PC-9 (cell line): ENCODE data around the gene SUSD1. TPM values are rescaled to one million over a fixed set of nuclear protein-coding genes. Genes with fewer than 3 reads are reported as not detected.

Source experiments
- BruUV-seq: library from RNA; stranded (reverse); fragments of 400-500 nt; replicated peaks from 2 replicates; lab custom pipeline; 2021; lab: Mats Ljungman, UMichigan
- CTCF ChIA-PET: fragments of 300-600 bp; sonication (Branson Sonifier 250); formaldehyde crosslinking; loops from one replicate; lab custom pipeline; 2022; ENCODE audit warnings: antibody characterized with exemption; lab: Charles Lee
- POLR2A ChIA-PET: fragments of 300-600 bp; sonication (Branson Sonifier 250); formaldehyde crosslinking; loops from one replicate; lab custom pipeline; 2022; ENCODE audit warnings: antibody characterized with exemption; ENCODE audit not compliant: unreplicated experiment; lab: Charles Lee
- DNase-seq, 2 experiments: peaks; one replicate each; pipeline versions ENCODE4 v3.0.0 to v3.0.0-alpha.2; 2015 to 2022; ENCODE audit warnings: mixed read lengths in 1 of 2
- H2AFZ ChIP-seq: fragments of 200-600 bp; sonication (generic); 2 replicates; pipeline ENCODE4 v1.8.1; 2017; ENCODE audit warnings: antibody characterized with exemption
- H3F3A ChIP-seq: fragments of 200-600 bp; sonication (generic); 2 replicates; pipeline ENCODE4 v1.8.1; 2017; ENCODE audit warnings: antibody characterized with exemption, mild to moderate bottlenecking, low read depth; ENCODE audit not compliant: insufficient read depth
- H3K27ac ChIP-seq: fragments of 200-600 bp; sonication (generic); 2 replicates; pipeline ENCODE4 v1.6.1; 2016; ENCODE audit warnings: mixed run types
- H3K27me3 ChIP-seq: fragments of 200-600 bp; sonication (generic); 2 replicates; pipeline ENCODE4 v1.6.1; 2016; ENCODE audit warnings: low read depth, mixed run types; ENCODE audit not compliant: insufficient read depth
- H3K36me3 ChIP-seq: fragments of 200-600 bp; sonication (generic); 2 replicates; pipeline ENCODE4 v1.6.1; 2016; ENCODE audit warnings: low read depth, mixed run types
- H3K4me1 ChIP-seq: fragments of 200-600 bp; sonication (generic); replicated peaks from 2 replicates; pipeline ENCODE4 v1.6.1; 2016; ENCODE audit warnings: mixed run types; ENCODE audit not compliant: insufficient read depth
- H3K4me2 ChIP-seq: fragments of 200-600 bp; sonication (generic); 2 replicates; pipeline ENCODE4 v1.6.1; 2017; ENCODE audit warnings: mixed run types
- H3K4me3 ChIP-seq: fragments of 200-600 bp; sonication (generic); 2 replicates; pipeline ENCODE4 v1.6.1; 2016; ENCODE audit warnings: mixed run types
- H3K79me2 ChIP-seq: fragments of 200-600 bp; sonication (generic); 2 replicates; pipeline ENCODE4 v1.6.1; 2017; ENCODE audit warnings: low read depth, mixed run types
- H3K9me2 ChIP-seq: fragments of 200-600 bp; sonication (generic); 2 replicates; pipeline ENCODE4 v1.8.1; 2017; ENCODE audit warnings: mild to moderate bottlenecking; ENCODE audit not compliant: insufficient read depth
- H3K9me3 ChIP-seq: fragments of 200-600 bp; sonication (generic); 2 replicates; pipeline ENCODE4 v1.8.1; 2016; ENCODE audit warnings: low read depth; ENCODE audit not compliant: insufficient read depth
- H4K20me1 ChIP-seq: fragments of 200-600 bp; sonication (generic); 2 replicates; pipeline ENCODE4 v1.8.1; 2017; ENCODE audit not compliant: insufficient read depth
- CTCF ChIP-seq: fragments of 200-600 bp; sonication (generic); conservative IDR thresholded peaks from 2 replicates; pipeline ENCODE4 v1.6.1; 2017; ENCODE audit warnings: mixed run types, antibody characterized with exemption, mild to moderate bottlenecking, moderate library complexity
- EZH2 ChIP-seq: fragments of 200-600 bp; sonication (generic); IDR thresholded peaks from 2 replicates; pipeline ENCODE4 v1.8.0; 2017; ENCODE audit warnings: antibody characterized with exemption, low read depth
- intact Hi-C: fragments of 100-400 bp; cut with micrococcal nuclease; formaldehyde crosslinking; loops from one replicate; pipeline ENCODE4 v1.10.0; 2022; ENCODE audit not compliant: unreplicated experiment
- total RNA-seq: library from RNA; stranded (reverse); gene quantifications from 2 replicates; pipeline ENCODE4 v1.2.3, GENCODE V29; 2021

The SUSD1 gene
- total RNA-seq, 1 experiment from 2014 or later, result 23.2 TPM

- no peaks in the 10 kb centered on the region for H3K79me2 ChIP-seq
- POLR2A ChIA-PET, result interaction anchor here (0.7 kb wide), 2 partner anchors 19 to 1616 kb away, joined by 4 to 7 read pairs; no protein-coding TSS in a partner anchor
- BruUV-seq, result no TSS peak
- no peaks in the 10 kb centered on the region for H3K27me3 ChIP-seq
- H3K4me2 ChIP-seq, result no peak overlapping the region
- H3F3A ChIP-seq, result peaks cover 31% of the 10 kb centered on the region
- H3K4me1 ChIP-seq, result peaks cover 22% of the 10 kb centered on the region
- intact Hi-C loops, result no loop called here
- no peaks in the 10 kb centered on the region for H3K9me3 ChIP-seq
- no peak overlapping the region for H3K4me3 ChIP-seq
- TF ChIP-seq EZH2, result no peak
- no peak for TF ChIP-seq CTCF
- H2AFZ ChIP-seq, result no peak overlapping the region
- no peaks in the 10 kb centered on the region for H4K20me1 ChIP-seq
- H3K9me2 ChIP-seq, result no peaks in the 10 kb centered on the region
- CTCF ChIA-PET, result interaction anchor here (0.7 kb wide), 1 partner anchor 149 kb away, joined by 3 read pairs; no protein-coding TSS in a partner anchor
- H3K36me3 ChIP-seq, result no peaks in the 10 kb centered on the region
- DNase-seq, result no peak
- no peak overlapping the region for H3K27ac ChIP-seq
Observed at GRCh38 chr9:112184221-112184620, 9.1 kb upstream of the SUSD1 start.

- H3F3A ChIP-seq, result peaks cover 50% of the 10 kb centered on the region
- no peaks in the 10 kb centered on the region for H3K27me3 ChIP-seq
- intact Hi-C loops, result no loop called here
- peaks cover 4% of the 10 kb centered on the region for H3K79me2 ChIP-seq
- no peaks in the 10 kb centered on the region for H4K20me1 ChIP-seq
- BruUV-seq, result no TSS peak
- no peaks in the 10 kb centered on the region for H3K9me2 ChIP-seq
- H3K4me1 ChIP-seq, result peaks cover 35% of the 10 kb centered on the region
- TF ChIP-seq EZH2 (no peak), CTCF (no peak)
- H2AFZ ChIP-seq, result peak overlapping the region; percentile 60
- CTCF ChIA-PET, result no interaction called here
- no peak overlapping the region for H3K4me3 ChIP-seq
- peak; percentile 32 to 85 for DNase-seq
- no peaks in the 10 kb centered on the region for H3K36me3 ChIP-seq
- POLR2A ChIA-PET, result interaction anchor here (0.7 kb wide), 1 partner anchor 81 kb away, joined by 3 read pairs; no protein-coding TSS in a partner anchor
- peak overlapping the region; percentile 57 for H3K4me2 ChIP-seq
- no peaks in the 10 kb centered on the region for H3K9me3 ChIP-seq
- peak overlapping the region; percentile 55 for H3K27ac ChIP-seq
Observed at GRCh38 chr9:112180387-112180881, 5.3 kb upstream of the SUSD1 start.

- Histone ChIP-seq H3K4me2 (peak overlapping the region; percentile 57), H4K20me1 (no peaks in the 10 kb centered on the region), H3K9me2 (no peaks in the 10 kb centered on the region), H3K27ac (peak overlapping the region; percentile 55), H3F3A (peaks cover 50% of the 10 kb centered on the region), H2AFZ (no peak overlapping the region), H3K79me2 (peaks cover 6% of the 10 kb centered on the region), H3K27me3 (no peaks in the 10 kb centered on the region), H3K4me3 (no peak overlapping the region), H3K9me3 (no peaks in the 10 kb centered on the region), H3K4me1 (peaks cover 35% of the 10 kb centered on the region), H3K36me3 (no peaks in the 10 kb centered on the region)
- no TSS peak for BruUV-seq
- TF ChIP-seq EZH2 (no peak), CTCF (no peak)
- ChIA-PET POLR2A (interaction anchor here (0.7 kb wide), 3 partner anchors 9 to 81 kb away, joined by 3 to 25 read pairs (median 4); no protein-coding TSS in a partner anchor), CTCF (no interaction called here)
- no peak for DNase-seq
- intact Hi-C loops, result no loop called here
Observed at GRCh38 chr9:112179816-112180215, 4.7 kb upstream of the SUSD1 start.
